ENCODE results near the gene SHCBP1. TPM values are rescaled to one million over a fixed set of nuclear protein-coding genes. Genes with fewer than 3 reads are reported as not detected.

Gene SHCBP1
- total and polyA plus RNA-seq, 2 donors (not counting 1 experiment from before 2014, with no cell fraction given): 7.3 to 13.0 TPM

GRCh38 chr16:46568472-46569230 is 52.5 kb downstream of the SHCBP1 start:
- H3K36me3 ChIP-seq (ENCODE audit: control insufficient read depth, insufficient read depth, low read length): no peaks in the 10 kb centered on the region
- no peak for DNase-seq (ENCODE audit: low read depth in 2 of 2)

GRCh38 chr16:46562979-46563378 is 58.2 kb downstream of the SHCBP1 start:
- no peaks in the 10 kb centered on the region for H3K36me3 ChIP-seq (ENCODE audit: control insufficient read depth, insufficient read depth, low read length)
- H3K79me2 ChIP-seq (ENCODE audit: control insufficient read depth, insufficient read depth, low read length): no peaks in the 10 kb centered on the region
- H3K4me2 ChIP-seq (ENCODE audit: extremely low read depth, insufficient read depth, low read length): no peak overlapping the region
- H3K4me3 ChIP-seq (replicated peaks in 1 of 4; ENCODE audit: control extremely low read depth in 1 of 4, insufficient read depth in 1 of 4, low read depth in 3 of 4, low read length in 4 of 4): no peak overlapping the region
- no peak overlapping the region for H3K9ac ChIP-seq (ENCODE audit: insufficient read depth, low read length)
- no peaks in the 10 kb centered on the region for H3K4me1 ChIP-seq (ENCODE audit: control insufficient read depth, extremely low read depth, insufficient read depth, low read length)
- no peaks in the 10 kb centered on the region for H4K20me1 ChIP-seq (ENCODE audit: control insufficient read depth, extremely low read depth, insufficient read depth, low read length)
- H3K9me3 ChIP-seq (ENCODE audit: control insufficient read depth, insufficient read depth, low read depth, low read length): no peaks in the 10 kb centered on the region
- TF ChIP-seq CTCF (conservative IDR thresholded peaks at IDR 0.05 in 1 of 2, IDR thresholded peaks at IDR 0.05 in 1 of 2; ENCODE audit: low read depth in 1 of 2, low read length in 2 of 2) (no peak), EZH2 (IDR thresholded peaks at IDR 0.05; ENCODE audit: low read length, missing control alignments) (no peak)
- H3K27ac ChIP-seq (ENCODE audit: insufficient read depth, low read length): no peak overlapping the region
- DNase-seq (ENCODE audit: low read depth in 2 of 2): no peak
- H3K27me3 ChIP-seq (ENCODE audit: control insufficient read depth, insufficient read depth, low read length): no peaks in the 10 kb centered on the region
- no peak overlapping the region for H2AFZ ChIP-seq (ENCODE audit: low read length)

More at GRCh38 chr16:46568472-46569230, 52.5 kb downstream of the SHCBP1 start:
- Histone ChIP-seq H3K27ac (ENCODE audit: insufficient read depth, low read length) (no peak overlapping the region), H3K4me3 (replicated peaks in 1 of 4; ENCODE audit: control extremely low read depth in 1 of 4, insufficient read depth in 1 of 4, low read depth in 3 of 4, low read length in 4 of 4) (no peak overlapping the region), H3K4me1 (ENCODE audit: control insufficient read depth, extremely low read depth, insufficient read depth, low read length) (peaks cover under 1% of the 10 kb centered on the region), H2AFZ (ENCODE audit: low read length) (no peak overlapping the region), H3K9ac (ENCODE audit: insufficient read depth, low read length) (no peak overlapping the region), H3K79me2 (ENCODE audit: control insufficient read depth, insufficient read depth, low read length) (no peaks in the 10 kb centered on the region), H3K27me3 (ENCODE audit: control insufficient read depth, insufficient read depth, low read length) (no peaks in the 10 kb centered on the region), H4K20me1 (ENCODE audit: control insufficient read depth, extremely low read depth, insufficient read depth, low read length) (no peaks in the 10 kb centered on the region), H3K4me2 (ENCODE audit: extremely low read depth, insufficient read depth, low read length) (no peak overlapping the region), H3K9me3 (ENCODE audit: control insufficient read depth, insufficient read depth, low read depth, low read length) (no peaks in the 10 kb centered on the region)
- TF ChIP-seq CTCF (conservative IDR thresholded peaks at IDR 0.05 in 1 of 2, IDR thresholded peaks at IDR 0.05 in 1 of 2; ENCODE audit: low read depth in 1 of 2, low read length in 2 of 2) (no peak), EZH2 (IDR thresholded peaks at IDR 0.05; ENCODE audit: low read length, missing control alignments) (no peak)

GRCh38 chr16:46558018-46558417 is 63.2 kb downstream of the SHCBP1 start:
- Histone ChIP-seq H4K20me1 (ENCODE audit: control insufficient read depth, extremely low read depth, insufficient read depth, low read length) (no peaks in the 10 kb centered on the region), H3K27ac (ENCODE audit: insufficient read depth, low read length) (no peak overlapping the region), H3K4me1 (ENCODE audit: control insufficient read depth, extremely low read depth, insufficient read depth, low read length) (no peaks in the 10 kb centered on the region), H3K4me2 (ENCODE audit: extremely low read depth, insufficient read depth, low read length) (no peak overlapping the region), H3K27me3 (ENCODE audit: control insufficient read depth, insufficient read depth, low read length) (no peaks in the 10 kb centered on the region), H3K9ac (ENCODE audit: insufficient read depth, low read length) (no peak overlapping the region), H3K9me3 (ENCODE audit: control insufficient read depth, insufficient read depth, low read depth, low read length) (no peaks in the 10 kb centered on the region), H3K4me3 (replicated peaks in 1 of 4; ENCODE audit: control extremely low read depth in 1 of 4, insufficient read depth in 1 of 4, low read depth in 3 of 4, low read length in 4 of 4) (no peak overlapping the region), H3K36me3 (ENCODE audit: control insufficient read depth, insufficient read depth, low read length) (no peaks in the 10 kb centered on the region), H2AFZ (ENCODE audit: low read length) (no peak overlapping the region), H3K79me2 (ENCODE audit: control insufficient read depth, insufficient read depth, low read length) (no peaks in the 10 kb centered on the region)
- TF ChIP-seq CTCF (conservative IDR thresholded peaks at IDR 0.05 in 1 of 2, IDR thresholded peaks at IDR 0.05 in 1 of 2; ENCODE audit: low read depth in 1 of 2, low read length in 2 of 2): no peak
- no peak for TF ChIP-seq EZH2 (IDR thresholded peaks at IDR 0.05; ENCODE audit: low read length, missing control alignments)
- DNase-seq (ENCODE audit: low read depth in 2 of 2): no peak
